Activated CD4-positive, alpha-beta memory T cell treated with anti-CD3 and anti-CD28 coated beads, Interleukin-2, amount 10 ng/mL, durations not matched to agents 7 days and 5 days (primary cell): Measurements from ENCODE around the gene TNS1. TPM values are rescaled to one million over a fixed set of nuclear protein-coding genes. Genes with fewer than 3 reads are reported as not detected.
A peak's percentile ranks its signal among the peaks of the same experiment; 100 is the strongest.
"Not testable (repeated sequence)": the region's sequence is repeated elsewhere in the genome, so short reads cannot be mapped to it uniquely, and the experiment has no call there.

ENCODE experiments used
- CTCF ChIA-PET: fragments of 350-600 bp; sonication (Branson Sonifier 250); formaldehyde crosslinking; loops from one replicate; lab custom pipeline; 2021; ENCODE audit warnings: antibody characterized with exemption, inconsistent platforms; lab: Charles Lee
- POLR2A ChIA-PET: fragments of 350-600 bp; sonication (Branson Sonifier 250); formaldehyde crosslinking; loops from one replicate; lab custom pipeline; 2021; ENCODE audit warnings: antibody characterized with exemption; lab: Charles Lee
- DNase-seq: peaks from one replicate; pipeline ENCODE4 v3.0.0-alpha.2; 2020
- H3K27ac Mint-ChIP-seq: one replicate; pipeline ENCODE4 v1.8.0; 2021; ENCODE audit warnings: mild to moderate bottlenecking, mixed read lengths
- H3K27me3 Mint-ChIP-seq: one replicate; pipeline ENCODE4 v1.8.0; 2021; ENCODE audit warnings: mixed read lengths
- H3K36me3 Mint-ChIP-seq: one replicate; pipeline ENCODE4 v1.8.0; 2021; ENCODE audit warnings: low read depth, mixed read lengths
- H3K4me1 Mint-ChIP-seq: one replicate; pipeline ENCODE4 v1.8.0; 2021; ENCODE audit warnings: mixed read lengths
- H3K4me3 Mint-ChIP-seq: one replicate; pipeline ENCODE4 v1.8.0; 2021; ENCODE audit warnings: mild to moderate bottlenecking, mixed read lengths
- H3K9me3 Mint-ChIP-seq: one replicate; pipeline ENCODE4 v1.8.0; 2021; ENCODE audit warnings: mixed read lengths
- total RNA-seq, 2 experiments: library from RNA; stranded (reverse); gene quantifications; one replicate each; pipeline ENCODE4 v1.2.3, GENCODE V29; 2021

TNS1 gene
- total RNA-seq, 2 experiments from 2014 or later: 3.2 to 3.4 TPM

DNA sequence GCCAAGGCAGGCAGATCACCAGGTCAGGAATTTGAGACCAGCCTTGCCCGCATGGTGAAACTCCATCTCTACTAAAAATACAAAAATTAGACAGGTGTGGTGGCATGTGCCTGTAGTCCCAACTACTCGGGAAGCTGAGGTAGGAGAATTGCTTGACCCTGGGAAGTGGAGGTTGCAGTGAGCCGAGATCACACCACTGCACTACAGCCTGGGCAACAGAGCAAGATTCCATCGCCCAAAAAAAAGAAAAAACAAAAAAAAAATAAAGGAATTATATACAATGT lies 16.0 kb upstream of the TNS1 start:
- H3K4me1 Mint-ChIP-seq, H3K36me3 Mint-ChIP-seq, DNase-seq, H3K4me3 Mint-ChIP-seq, POLR2A ChIA-PET, H3K27ac Mint-ChIP-seq, H3K27me3 Mint-ChIP-seq, H3K9me3 Mint-ChIP-seq: not testable (repeated sequence)
- CTCF ChIA-PET: interaction anchor here (2.2 kb wide), 1 partner anchor 14 kb away, joined by 4 read pairs; no protein-coding TSS in a partner anchor

DNA sequence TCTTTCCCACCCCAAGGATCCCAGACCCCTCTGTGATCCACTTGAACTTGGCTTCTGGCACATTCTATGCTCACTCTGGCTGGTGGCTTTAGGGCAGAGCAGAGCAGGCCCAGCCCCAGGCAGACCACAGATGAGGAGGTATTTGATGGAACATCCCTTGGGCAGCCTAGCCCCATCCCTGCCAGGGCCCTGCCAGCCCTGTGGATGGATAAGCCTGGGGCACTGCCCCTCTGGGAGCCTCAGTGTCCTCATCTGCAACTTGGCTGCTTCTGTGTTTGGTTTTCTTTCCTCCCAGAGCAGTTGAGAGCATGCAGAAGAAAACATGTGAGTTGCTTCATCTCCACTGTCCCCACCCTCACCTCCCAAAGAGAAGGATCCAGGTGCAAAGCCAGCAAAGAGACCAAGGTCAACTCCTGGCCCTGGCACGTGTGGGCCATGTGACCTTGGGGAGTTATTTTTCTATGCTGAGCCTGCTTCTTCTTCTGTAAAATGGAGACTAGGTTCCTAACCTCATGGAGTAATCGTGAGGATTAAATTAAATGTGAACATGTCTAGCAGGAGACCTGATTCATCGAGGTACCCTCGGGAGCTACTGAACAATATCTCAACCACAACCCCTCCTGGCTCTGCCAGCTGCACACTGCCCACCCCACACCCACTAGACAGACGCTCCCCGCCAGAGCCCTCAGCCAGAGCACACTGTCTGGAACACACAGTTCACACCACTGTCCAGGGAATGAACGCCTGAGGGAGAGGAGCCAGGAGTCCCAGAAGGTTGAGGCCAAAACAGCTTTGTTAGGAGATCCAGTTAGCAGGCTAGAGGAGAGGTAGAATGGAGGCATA lies 14.6 kb upstream of the TNS1 start:
- POLR2A ChIA-PET: no interaction called here
- no peak for DNase-seq
- Mint-ChIP-seq H3K27me3 (peaks cover 5% of the 10 kb centered on the region), H3K4me3 (no peak overlapping the region), H3K36me3 (no peaks in the 10 kb centered on the region), H3K9me3 (no peaks in the 10 kb centered on the region), H3K4me1 (no peaks in the 10 kb centered on the region), H3K27ac (no peak overlapping the region)
- CTCF ChIA-PET: interaction anchor here (2.2 kb wide), 1 partner anchor 16 kb away, joined by 4 read pairs; no protein-coding TSS in a partner anchor

DNA sequence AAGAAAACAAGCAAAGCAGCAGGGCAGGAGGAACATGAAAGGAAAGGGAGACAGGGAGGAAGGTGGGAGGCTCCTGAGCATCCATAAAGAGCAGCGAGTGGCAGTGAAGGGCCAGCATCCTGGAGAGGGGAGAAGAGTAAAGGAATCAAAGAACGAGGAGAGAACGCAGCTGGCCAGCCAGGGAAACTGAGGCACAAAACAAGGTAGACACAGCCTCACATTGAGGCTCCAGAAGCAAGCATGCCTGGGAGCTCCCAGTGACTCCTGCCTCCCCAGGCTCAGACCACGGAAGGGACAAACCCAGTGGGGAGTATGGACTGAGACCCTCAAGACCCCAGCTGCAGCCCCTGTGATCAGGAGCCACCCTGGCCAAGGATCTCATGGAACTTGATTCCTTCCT lies 14.0 kb upstream of the TNS1 start:
- Mint-ChIP-seq H3K27ac (no peak overlapping the region), H3K9me3 (no peaks in the 10 kb centered on the region), H3K36me3 (no peaks in the 10 kb centered on the region), H3K4me1 (no peaks in the 10 kb centered on the region), H3K27me3 (peaks cover 10% of the 10 kb centered on the region), H3K4me3 (no peak overlapping the region)
- POLR2A ChIA-PET: no interaction called here
- DNase-seq: no peak
- CTCF ChIA-PET: no interaction called here

DNA sequence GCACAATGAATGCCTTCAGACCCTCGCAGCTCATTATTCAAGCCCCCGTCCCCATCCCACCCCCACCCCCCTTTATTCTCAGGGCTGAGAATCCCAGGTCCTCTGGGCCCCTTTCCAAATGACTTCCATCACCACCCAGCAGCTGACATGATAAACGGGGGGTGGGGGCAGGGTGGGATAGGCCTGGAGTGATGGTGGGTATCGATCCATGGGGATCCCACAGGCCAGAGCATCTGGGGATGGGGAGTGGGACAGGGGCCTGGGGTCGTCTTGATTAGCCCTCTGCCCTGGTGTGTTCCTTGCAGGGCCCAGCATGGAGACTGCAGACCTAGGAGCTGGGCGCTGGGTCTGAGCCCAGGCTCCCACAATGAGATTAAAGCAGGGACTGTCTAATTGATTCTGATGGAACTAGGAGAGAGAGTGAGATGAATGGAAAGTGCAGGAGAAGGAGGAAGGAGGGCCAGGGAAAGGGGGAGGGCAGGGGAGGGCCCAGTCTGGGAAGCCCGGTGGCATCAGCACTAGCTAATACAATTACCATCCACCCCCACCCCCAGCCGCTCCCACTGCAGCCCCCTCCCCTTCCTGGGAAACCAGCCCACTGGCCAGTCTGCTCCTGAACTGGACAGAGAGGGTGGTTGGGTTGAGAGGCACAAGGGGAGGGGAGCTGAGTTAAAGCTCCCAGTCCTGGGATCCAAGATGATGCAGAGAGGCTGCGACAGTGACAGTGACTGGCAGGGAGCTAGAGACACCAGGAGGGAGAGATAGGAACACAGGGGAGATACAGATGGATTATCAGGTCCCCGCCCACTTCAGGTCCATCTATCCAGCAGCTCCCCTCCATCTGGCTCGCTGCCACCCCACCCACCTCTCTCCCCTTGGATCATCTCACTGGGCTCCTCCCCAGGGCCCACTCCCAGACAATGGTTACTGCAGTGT lies 13.1 kb upstream of the TNS1 start:
- Mint-ChIP-seq H3K36me3 (no peaks in the 10 kb centered on the region), H3K9me3 (no peaks in the 10 kb centered on the region), H3K4me1 (peaks cover 2% of the 10 kb centered on the region), H3K4me3 (no peak overlapping the region), H3K27me3 (peaks cover 19% of the 10 kb centered on the region), H3K27ac (no peak overlapping the region)
- ChIA-PET POLR2A (no interaction called here), CTCF (no interaction called here)
- no peak for DNase-seq

DNA sequence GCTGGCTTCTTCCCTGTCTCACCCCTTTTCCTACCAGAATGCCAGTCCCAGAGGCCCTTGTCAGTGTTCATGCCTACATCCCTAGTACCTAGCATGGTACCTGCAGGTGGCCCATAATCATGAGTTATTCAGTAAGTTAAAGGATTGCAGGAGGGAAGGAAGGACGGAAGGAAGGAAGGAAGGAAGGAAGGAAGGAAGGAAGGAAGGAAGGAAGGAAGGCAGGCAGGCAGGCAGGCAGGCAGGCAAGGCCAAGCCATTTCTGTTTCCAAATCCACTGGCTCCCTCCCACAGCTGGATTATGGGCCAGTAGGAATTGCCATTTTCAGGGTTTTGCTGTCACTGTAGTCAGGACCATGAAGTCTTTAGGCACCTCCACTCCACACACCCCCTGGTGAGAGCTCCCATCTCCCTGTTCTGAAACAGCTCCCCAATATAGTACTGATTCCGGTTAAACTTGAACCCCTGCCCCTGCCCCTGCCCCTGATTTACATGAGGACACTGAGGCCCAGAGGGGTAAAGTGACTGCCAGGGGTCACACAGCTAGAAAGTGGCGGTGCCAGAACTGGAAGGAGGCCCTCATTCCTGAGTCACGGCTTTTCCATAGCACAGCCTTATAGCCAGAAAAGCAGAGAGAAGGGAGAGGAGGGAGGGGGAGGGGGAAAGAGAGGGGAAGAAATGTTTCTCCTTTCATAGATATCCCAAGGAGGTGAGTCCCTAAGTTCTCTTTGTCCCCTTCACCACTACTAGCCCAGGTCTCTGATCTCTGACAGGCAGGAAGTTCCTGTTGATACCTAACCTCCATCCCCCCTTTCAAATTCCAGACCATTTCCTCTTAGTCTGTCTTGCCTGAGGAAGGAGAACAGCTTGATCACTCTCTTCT lies 12.2 kb upstream of the TNS1 start:
- ChIA-PET POLR2A (no interaction called here), CTCF (interaction anchor here (0.6 kb wide), 1 partner anchor 833 kb away, joined by 4 read pairs; no protein-coding TSS in a partner anchor)
- H3K4me3 Mint-ChIP-seq: no peak overlapping the region
- H3K4me1 Mint-ChIP-seq: peaks cover 5% of the 10 kb centered on the region
- no peaks in the 10 kb centered on the region for H3K9me3 Mint-ChIP-seq
- no peaks in the 10 kb centered on the region for H3K36me3 Mint-ChIP-seq
- no peak for DNase-seq
- peaks cover 22% of the 10 kb centered on the region for H3K27me3 Mint-ChIP-seq
- H3K27ac Mint-ChIP-seq: no peak overlapping the region

DNA sequence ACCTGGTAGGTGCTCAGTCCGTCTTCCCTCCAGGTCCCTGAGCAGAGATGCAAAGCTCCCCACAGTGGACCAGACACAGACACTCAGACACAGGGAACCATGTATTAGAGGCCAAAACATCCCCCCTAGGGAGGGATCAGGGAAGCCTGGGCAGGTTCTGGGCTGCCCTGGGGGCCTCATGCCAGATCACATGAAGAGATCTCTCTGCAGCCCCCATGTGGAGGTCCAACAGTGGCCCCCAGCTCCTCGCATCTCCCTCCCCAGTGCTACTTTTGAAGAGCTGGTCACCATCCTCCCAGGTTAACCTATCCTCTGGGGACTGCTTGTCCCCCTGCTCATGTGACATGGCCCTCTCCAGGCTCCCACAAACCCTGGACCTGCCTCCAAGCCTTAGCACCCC lies 10.5 kb upstream of the TNS1 start:
- H3K4me1 Mint-ChIP-seq: peaks cover 6% of the 10 kb centered on the region
- H3K27ac Mint-ChIP-seq: no peak overlapping the region
- no peaks in the 10 kb centered on the region for H3K36me3 Mint-ChIP-seq
- H3K9me3 Mint-ChIP-seq: no peaks in the 10 kb centered on the region
- POLR2A ChIA-PET: no interaction called here
- H3K27me3 Mint-ChIP-seq: peaks cover 35% of the 10 kb centered on the region
- DNase-seq: no peak
- no peak overlapping the region for H3K4me3 Mint-ChIP-seq
- CTCF ChIA-PET: no interaction called here

DNA sequence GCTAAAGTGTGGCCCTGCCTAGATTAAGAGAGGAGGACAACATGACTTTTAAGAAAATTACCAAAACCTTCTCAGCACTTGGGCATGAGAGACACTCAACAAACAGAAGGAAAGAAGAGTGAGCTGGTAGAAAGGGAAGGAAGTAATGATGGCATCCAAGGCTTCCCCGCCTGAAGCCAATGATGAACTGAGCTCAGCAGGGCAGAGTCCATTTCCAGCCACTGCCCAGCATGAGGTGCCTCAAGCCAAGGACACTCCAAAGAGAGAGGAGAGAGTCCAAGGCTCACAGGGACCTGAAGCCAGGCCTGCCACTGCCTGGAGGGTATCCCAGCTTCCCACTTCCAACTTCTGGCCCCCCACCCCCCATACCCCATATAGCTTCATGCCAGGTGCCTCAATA lies 9.5 kb upstream of the TNS1 start:
- no peak overlapping the region for H3K4me3 Mint-ChIP-seq
- H3K36me3 Mint-ChIP-seq: no peaks in the 10 kb centered on the region
- CTCF ChIA-PET: no interaction called here
- POLR2A ChIA-PET: no interaction called here
- no peak overlapping the region for H3K27ac Mint-ChIP-seq
- H3K9me3 Mint-ChIP-seq: no peaks in the 10 kb centered on the region
- no peak for DNase-seq
- peaks cover 38% of the 10 kb centered on the region for H3K27me3 Mint-ChIP-seq
- H3K4me1 Mint-ChIP-seq: peaks cover 6% of the 10 kb centered on the region

DNA sequence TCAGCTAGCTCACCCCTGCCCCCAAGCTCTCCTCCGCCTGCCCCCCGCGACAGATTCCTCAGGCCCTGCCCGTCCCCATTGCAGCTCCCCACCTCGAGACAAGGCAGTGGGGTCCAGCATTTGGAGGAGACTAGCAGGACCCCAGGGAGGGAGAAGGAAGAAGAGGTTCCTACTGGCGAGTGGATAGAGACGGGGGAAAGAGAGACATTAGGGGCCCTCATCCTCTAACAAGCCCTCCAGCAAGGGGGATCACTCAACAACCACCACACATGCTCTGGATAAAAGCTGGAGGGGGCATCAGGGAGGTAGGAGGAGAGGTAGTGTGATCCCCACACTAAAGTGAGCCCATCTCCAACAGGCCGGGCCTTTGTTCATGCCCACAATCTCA lies 8.9 kb upstream of the TNS1 start:
- peaks cover 6% of the 10 kb centered on the region for H3K4me1 Mint-ChIP-seq
- CTCF ChIA-PET: no interaction called here
- no peaks in the 10 kb centered on the region for H3K9me3 Mint-ChIP-seq

DNA sequence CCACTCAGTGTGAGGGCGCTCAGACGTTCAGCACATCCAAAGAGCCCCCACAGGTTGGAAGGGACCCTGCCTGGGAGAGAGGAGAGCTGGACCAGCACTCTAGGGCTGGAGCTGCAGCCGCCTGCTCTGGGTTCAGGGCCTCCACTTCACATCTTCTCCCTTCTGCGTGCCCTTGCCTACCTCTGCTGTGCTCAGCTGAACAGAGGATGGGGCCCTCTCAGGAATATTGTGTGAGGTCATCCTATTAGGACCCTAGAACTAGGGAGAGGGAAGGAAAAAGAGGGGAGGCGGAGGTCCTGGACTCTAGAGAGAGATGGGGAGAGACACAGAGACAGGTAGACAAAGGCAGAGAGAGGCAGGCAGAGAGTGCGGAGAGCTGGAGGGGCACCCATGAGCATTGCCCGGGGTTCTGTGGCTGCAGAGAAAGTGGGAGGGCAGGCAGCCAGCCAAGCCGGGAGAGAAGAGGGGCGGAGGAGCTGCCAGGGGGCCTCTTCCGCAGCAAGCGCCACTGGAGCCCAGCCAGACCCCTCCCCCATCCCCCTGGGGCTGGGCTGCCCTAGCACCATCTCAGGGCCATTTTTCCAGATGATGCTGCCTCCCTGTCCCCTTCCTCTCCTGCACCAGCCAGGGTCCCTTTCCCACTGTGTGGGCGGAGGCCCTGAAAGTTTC lies 8.3 kb upstream of the TNS1 start:
- ChIA-PET POLR2A (no interaction called here), CTCF (no interaction called here)
- no peak overlapping the region for H3K27ac Mint-ChIP-seq
- peaks cover 6% of the 10 kb centered on the region for H3K4me1 Mint-ChIP-seq
- no peak overlapping the region for H3K4me3 Mint-ChIP-seq
- peaks cover 38% of the 10 kb centered on the region for H3K27me3 Mint-ChIP-seq
- H3K9me3 Mint-ChIP-seq: no peaks in the 10 kb centered on the region
- DNase-seq: no peak
- H3K36me3 Mint-ChIP-seq: no peaks in the 10 kb centered on the region

More for the DNA sequence above, 8.9 kb upstream of the TNS1 start:
- DNase-seq: no peak
- Mint-ChIP-seq H3K4me3 (no peak overlapping the region), H3K27me3 (peaks cover 38% of the 10 kb centered on the region), H3K27ac (no peak overlapping the region), H3K36me3 (no peaks in the 10 kb centered on the region)
- POLR2A ChIA-PET: no interaction called here

DNA sequence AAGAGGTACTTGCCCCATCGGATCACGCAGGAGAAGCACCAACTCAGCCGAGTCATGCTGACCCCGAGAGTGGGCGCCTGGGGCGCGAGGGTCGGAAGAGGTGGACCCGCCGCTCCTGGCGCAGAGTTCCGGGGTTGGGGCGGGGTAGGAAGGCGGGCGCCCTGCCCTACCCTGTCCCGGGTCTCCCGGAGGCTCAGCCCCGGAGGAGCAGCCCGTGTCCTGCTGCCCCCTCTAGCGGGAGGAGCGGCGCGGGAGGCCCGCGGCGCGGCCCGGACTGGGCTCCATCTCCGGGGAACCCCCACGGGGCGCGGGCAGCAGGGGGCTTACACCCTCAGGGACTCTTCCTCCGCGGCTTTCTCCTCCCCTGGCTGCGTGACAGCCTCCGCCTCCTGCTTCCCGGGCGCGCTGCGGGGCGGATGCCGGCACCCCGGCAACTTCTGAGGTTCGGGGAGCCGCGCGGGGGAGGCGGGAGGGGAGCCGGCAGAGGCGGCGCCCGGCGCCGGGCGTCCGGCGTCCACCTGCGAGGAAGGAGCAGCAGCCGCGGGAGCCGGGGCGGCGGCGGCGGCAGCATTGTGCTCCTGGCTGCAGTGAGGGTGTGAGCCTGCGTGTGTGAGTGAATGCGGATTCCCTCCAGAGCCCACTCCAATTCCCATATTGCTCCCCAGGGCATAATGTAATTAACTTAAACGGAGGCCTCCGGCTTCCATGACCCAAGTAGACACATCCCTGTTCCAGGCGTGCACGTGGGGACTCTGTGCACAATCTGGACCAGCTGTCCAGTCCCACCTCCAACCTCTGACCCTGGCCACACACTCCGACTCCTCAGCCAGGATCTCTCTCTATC lies 7.6 kb upstream of the TNS1 start:
- Mint-ChIP-seq H3K4me1 (peaks cover 6% of the 10 kb centered on the region), H3K27me3 (peaks cover 39% of the 10 kb centered on the region), H3K9me3 (no peaks in the 10 kb centered on the region), H3K27ac (no peak overlapping the region), H3K36me3 (no peaks in the 10 kb centered on the region), H3K4me3 (peak overlapping the region; percentile 7)
- ChIA-PET POLR2A (no interaction called here), CTCF (no interaction called here)
- DNase-seq: peak; percentile 33

DNA sequence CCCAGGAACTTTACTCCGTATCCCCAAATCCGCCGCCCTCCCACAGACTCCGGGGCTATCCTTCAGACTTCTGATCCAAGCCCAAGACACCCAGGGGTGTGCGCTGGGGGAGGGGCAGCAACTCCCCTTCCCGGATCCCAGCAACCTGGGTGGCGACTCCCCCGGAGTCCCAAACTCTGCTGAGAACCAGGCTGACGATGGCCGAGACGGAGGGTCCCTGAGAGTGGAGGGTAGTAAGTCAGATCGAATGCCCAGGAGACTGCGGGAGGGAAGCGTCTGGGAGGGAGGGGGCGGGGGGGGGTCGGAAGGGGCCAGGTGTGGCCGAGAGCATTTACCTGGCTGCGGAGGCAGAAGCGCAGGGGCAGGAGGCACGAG lies 7.0 kb upstream of the TNS1 start:
- Mint-ChIP-seq H3K9me3 (no peaks in the 10 kb centered on the region), H3K36me3 (no peaks in the 10 kb centered on the region), H3K4me3 (no peak overlapping the region), H3K27me3 (peaks cover 39% of the 10 kb centered on the region), H3K4me1 (peaks cover 6% of the 10 kb centered on the region), H3K27ac (no peak overlapping the region)
- ChIA-PET CTCF (no interaction called here), POLR2A (no interaction called here)
- no peak for DNase-seq

DNA sequence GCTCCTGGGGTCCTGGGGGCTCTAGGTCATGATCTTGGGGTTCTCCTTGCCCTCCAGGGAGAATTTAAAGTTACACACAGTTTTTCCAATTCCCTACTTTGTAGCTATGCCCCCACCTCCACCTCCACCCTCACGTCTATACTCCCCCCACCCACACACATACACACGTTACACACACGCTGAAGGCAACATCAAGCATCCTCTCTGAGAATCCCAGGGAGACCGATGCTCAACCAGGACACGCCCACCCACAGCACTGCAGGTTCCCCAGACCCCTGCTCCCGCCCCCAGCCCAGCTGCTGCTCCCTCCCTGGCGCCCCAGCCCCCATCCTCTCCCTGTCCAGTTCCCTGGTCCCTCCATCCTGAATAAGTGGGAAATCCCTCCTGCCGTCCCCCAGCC lies 6.4 kb upstream of the TNS1 start:
- Mint-ChIP-seq H3K36me3 (no peaks in the 10 kb centered on the region), H3K4me3 (no peak overlapping the region), H3K4me1 (peaks cover 6% of the 10 kb centered on the region), H3K27ac (no peak overlapping the region), H3K9me3 (no peaks in the 10 kb centered on the region), H3K27me3 (peaks cover 36% of the 10 kb centered on the region)
- POLR2A ChIA-PET: no interaction called here
- no peak for DNase-seq
- CTCF ChIA-PET: no interaction called here
